ENCODE results near the gene CSF3R.

CSF3R gene

DNA sequence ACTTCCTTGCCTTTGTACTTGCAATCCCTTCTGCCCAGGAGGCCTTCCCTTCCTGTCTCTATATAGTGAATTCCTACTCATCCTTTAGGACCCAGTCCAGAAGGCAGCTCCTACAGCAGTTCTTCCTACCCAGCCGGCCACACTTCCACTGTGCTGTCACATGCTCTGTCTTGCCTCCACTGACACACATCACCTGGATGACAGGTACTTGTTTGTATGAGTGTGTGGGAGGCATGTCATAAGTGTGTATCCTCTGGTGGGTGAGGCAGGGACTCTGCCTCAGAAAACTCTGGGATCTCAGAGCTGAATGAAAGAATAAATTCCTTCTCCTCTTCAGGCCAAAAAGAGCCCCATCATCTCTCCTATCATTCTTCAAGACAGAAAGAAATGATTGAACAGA is 27.3 kb downstream of the CSF3R start:
- Histone ChIP-seq H3K4me3 (ENCODE audit: extremely low read depth, insufficient read depth, low read length, poor library complexity, severe bottlenecking) (no peak overlapping the region), H3K36me3 (ENCODE audit: control insufficient read depth, insufficient read depth, low read length) (peaks cover 61% of the 10 kb centered on the region)

GRCh38 chr1:36453600-36454388 is 28.9 kb downstream of the CSF3R start:
- no peaks in the 10 kb centered on the region for H3K9me3 ChIP-seq (ENCODE audit: control insufficient read depth, low read length)
- H3K27ac ChIP-seq (ENCODE audit: low read depth, low read length, severe bottlenecking): no peak overlapping the region
- H3K4me1 ChIP-seq (ENCODE audit: control insufficient read depth, insufficient read depth, low read length, poor library complexity, severe bottlenecking): peaks cover 7% of the 10 kb centered on the region
- no peak overlapping the region for H3K4me3 ChIP-seq (ENCODE audit: extremely low read depth, insufficient read depth, low read length, poor library complexity, severe bottlenecking)
- WGBS, 2 experiments (ENCODE audit: insufficient coverage in 2 of 2): 92 to 98% methylated on average over 5 of the region's 6 CpGs
- H3K36me3 ChIP-seq (ENCODE audit: control insufficient read depth, insufficient read depth, low read length): peaks cover 47% of the 10 kb centered on the region

More for the DNA sequence above, 27.3 kb downstream of the CSF3R start:
- no peaks in the 10 kb centered on the region for H3K4me1 ChIP-seq (ENCODE audit: control insufficient read depth, insufficient read depth, low read length, poor library complexity, severe bottlenecking)
- no CpG with 5 or more reads among the region's 1 CpG for WGBS, 2 experiments (ENCODE audit: insufficient coverage in 2 of 2)
- H3K27ac ChIP-seq (ENCODE audit: low read depth, low read length, severe bottlenecking): no peak overlapping the region
- no peaks in the 10 kb centered on the region for H3K9me3 ChIP-seq (ENCODE audit: control insufficient read depth, low read length)

DNA sequence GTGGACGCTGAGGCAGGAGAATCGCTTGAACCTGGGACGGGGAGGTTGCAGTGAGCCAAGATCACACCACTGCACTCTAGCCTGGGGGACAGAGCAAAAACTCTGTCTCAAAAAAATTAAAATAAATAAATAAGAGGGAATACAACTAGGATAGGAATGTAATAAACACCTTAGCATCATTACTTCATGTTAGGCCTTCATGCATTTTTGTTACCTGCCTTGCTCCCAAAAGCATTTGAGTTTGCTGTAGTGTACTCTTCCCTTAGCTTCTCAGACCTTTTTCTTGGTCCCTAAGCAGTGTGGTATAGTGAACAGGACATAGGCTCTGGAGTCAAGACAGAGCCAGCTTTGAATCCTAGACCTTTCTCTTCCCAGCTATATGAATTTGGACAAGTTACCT is 29.7 kb downstream of the CSF3R start:
- Histone ChIP-seq H3K9me3 (ENCODE audit: control insufficient read depth, low read length) (no peaks in the 10 kb centered on the region), H3K36me3 (ENCODE audit: control insufficient read depth, insufficient read depth, low read length) (peaks cover 39% of the 10 kb centered on the region), H3K4me3 (ENCODE audit: extremely low read depth, insufficient read depth, low read length, poor library complexity, severe bottlenecking) (no peak overlapping the region), H3K27ac (ENCODE audit: low read depth, low read length, severe bottlenecking) (no peak overlapping the region), H3K4me1 (ENCODE audit: control insufficient read depth, insufficient read depth, low read length, poor library complexity, severe bottlenecking) (peaks cover 12% of the 10 kb centered on the region)
- WGBS, 2 experiments (ENCODE audit: insufficient coverage in 2 of 2): 100% methylated on average over 2 of the region's 3 CpGs; no CpG with 5 or more reads in 1 of the 2 experiments

- peak overlapping the region; percentile 93 for H3K27ac ChIP-seq (ENCODE audit: low read depth, low read length, severe bottlenecking)
- H3K36me3 ChIP-seq (ENCODE audit: control insufficient read depth, insufficient read depth, low read length): peaks cover 20% of the 10 kb centered on the region
- WGBS, 2 experiments (ENCODE audit: insufficient coverage in 2 of 2): 79% methylated on average over 5 to 11 of the region's 18 CpGs
- H3K4me3 ChIP-seq (ENCODE audit: extremely low read depth, insufficient read depth, low read length, poor library complexity, severe bottlenecking): peak overlapping the region; percentile 44
- peaks cover 12% of the 10 kb centered on the region for H3K4me1 ChIP-seq (ENCODE audit: control insufficient read depth, insufficient read depth, low read length, poor library complexity, severe bottlenecking)
- H3K9me3 ChIP-seq (ENCODE audit: control insufficient read depth, low read length): no peaks in the 10 kb centered on the region
Measured at GRCh38 chr1:36450919-36451305, 31.8 kb downstream of the CSF3R start.

GRCh38 chr1:36450270-36450918 is 32.3 kb downstream of the CSF3R start, which contains the start of gene OSCP1:
TSS of gene OSCP1 (minus strand) at chr1:36450451. CDS start at chr1:36450369, 82 bp downstream.
- H3K4me3 ChIP-seq (ENCODE audit: extremely low read depth, insufficient read depth, low read length, poor library complexity, severe bottlenecking): peak within 1 kb of the TSS; percentile 44
- H3K4me1 ChIP-seq (ENCODE audit: control insufficient read depth, insufficient read depth, low read length, poor library complexity, severe bottlenecking): peaks cover 12% of the 10 kb centered on the region
- WGBS, 2 experiments (ENCODE audit: insufficient coverage in 2 of 2): 9 to 14% methylated on average over 44 to 48 of the region's 48 CpGs
- H3K9me3 ChIP-seq (ENCODE audit: control insufficient read depth, low read length): no peaks in the 10 kb centered on the region
- H3K27ac ChIP-seq (ENCODE audit: low read depth, low read length, severe bottlenecking): peak within 1 kb of the TSS; percentile 93
- H3K36me3 ChIP-seq (ENCODE audit: control insufficient read depth, insufficient read depth, low read length): peaks cover 15% of the 10 kb centered on the region

DNA sequence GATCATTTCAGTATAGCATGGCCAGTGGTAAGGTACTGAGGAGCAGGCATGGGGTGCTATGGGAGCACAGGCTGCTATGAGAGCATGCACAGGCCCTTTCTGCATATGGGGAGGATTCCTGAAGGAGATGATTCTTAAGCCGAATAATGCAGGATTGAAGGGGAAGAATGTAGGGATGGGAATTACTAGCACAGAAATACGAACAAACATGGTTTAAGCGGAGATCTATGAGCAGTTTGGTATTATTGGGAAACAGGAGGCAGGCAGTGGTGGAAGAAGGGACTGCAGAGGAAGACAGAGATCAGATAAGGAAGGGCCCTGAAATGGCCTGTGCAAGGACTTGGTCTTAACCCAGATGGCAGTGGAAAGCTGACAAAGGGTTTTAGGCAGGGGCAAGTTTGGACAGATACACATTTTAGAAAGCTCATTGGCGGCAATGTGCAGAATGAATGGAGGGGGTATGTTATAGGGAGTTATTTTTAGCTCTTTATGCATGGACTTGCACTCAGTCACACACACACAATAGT is 34.1 kb downstream of the CSF3R start:
- H3K4me1 ChIP-seq (ENCODE audit: control insufficient read depth, insufficient read depth, low read length, poor library complexity, severe bottlenecking): peaks cover 12% of the 10 kb centered on the region
- no peaks in the 10 kb centered on the region for H3K9me3 ChIP-seq (ENCODE audit: control insufficient read depth, low read length)
- 93 to 94% methylated on average over 3 of the region's 4 CpGs for WGBS, 2 experiments (ENCODE audit: insufficient coverage in 2 of 2)
- H3K4me3 ChIP-seq (ENCODE audit: extremely low read depth, insufficient read depth, low read length, poor library complexity, severe bottlenecking): no peak overlapping the region
- H3K27ac ChIP-seq (ENCODE audit: low read depth, low read length, severe bottlenecking): no peak overlapping the region
- H3K36me3 ChIP-seq (ENCODE audit: control insufficient read depth, insufficient read depth, low read length): no peaks in the 10 kb centered on the region

DNA sequence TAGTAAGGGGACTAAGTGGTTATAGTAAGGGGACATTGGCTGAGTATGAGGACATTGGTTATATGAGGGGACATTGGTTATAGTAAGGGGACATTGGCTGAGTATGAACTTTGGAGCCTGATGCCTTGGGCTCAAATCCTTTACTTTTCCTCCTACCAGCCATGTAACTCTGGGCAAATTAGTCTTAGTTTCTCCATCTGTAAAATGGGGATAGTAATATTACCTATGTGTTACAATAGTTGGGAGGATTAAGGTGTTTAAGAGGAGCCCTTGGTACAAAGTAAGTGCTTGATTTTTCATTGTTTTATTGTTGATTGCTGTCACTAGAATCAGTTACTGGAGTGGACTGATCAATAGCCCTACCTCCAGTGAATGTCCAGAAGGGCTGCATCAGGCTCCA is 35.3 kb downstream of the CSF3R start:
- H3K36me3 ChIP-seq (ENCODE audit: control insufficient read depth, insufficient read depth, low read length): no peaks in the 10 kb centered on the region

DNA sequence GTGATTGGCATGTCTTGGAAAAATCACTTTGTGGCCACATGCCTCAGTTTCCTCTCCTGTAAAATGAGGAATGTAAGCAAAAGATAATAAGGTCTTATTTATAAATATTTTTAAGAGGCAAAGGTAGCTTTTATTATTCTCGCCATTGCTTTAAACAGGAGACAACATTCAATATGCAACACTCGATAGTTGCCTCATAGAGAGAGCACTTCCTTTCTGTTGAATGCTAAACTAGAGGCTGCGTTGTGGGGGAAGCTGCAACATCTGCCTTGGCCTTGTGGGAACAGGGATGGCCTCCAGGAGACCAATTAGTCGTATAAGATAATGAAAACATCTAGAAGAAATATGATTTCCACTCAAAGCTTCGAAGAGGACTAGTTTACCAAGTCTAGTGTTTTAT is 36.0 kb downstream of the CSF3R start:
- Histone ChIP-seq H3K9me3 (ENCODE audit: control insufficient read depth, low read length) (no peaks in the 10 kb centered on the region), H3K4me1 (ENCODE audit: control insufficient read depth, insufficient read depth, low read length, poor library complexity, severe bottlenecking) (peaks cover 12% of the 10 kb centered on the region), H3K36me3 (ENCODE audit: control insufficient read depth, insufficient read depth, low read length) (no peaks in the 10 kb centered on the region), H3K27ac (ENCODE audit: low read depth, low read length, severe bottlenecking) (no peak overlapping the region), H3K4me3 (ENCODE audit: extremely low read depth, insufficient read depth, low read length, poor library complexity, severe bottlenecking) (no peak overlapping the region)
- WGBS, 2 experiments (ENCODE audit: insufficient coverage in 2 of 2): 80 to 89% methylated on average over 1 to 2 of the region's 5 CpGs

More for the DNA sequence above, 35.3 kb downstream of the CSF3R start:
- Histone ChIP-seq H3K4me1 (ENCODE audit: control insufficient read depth, insufficient read depth, low read length, poor library complexity, severe bottlenecking) (peaks cover 12% of the 10 kb centered on the region), H3K4me3 (ENCODE audit: extremely low read depth, insufficient read depth, low read length, poor library complexity, severe bottlenecking) (no peak overlapping the region), H3K9me3 (ENCODE audit: control insufficient read depth, low read length) (no peaks in the 10 kb centered on the region), H3K27ac (ENCODE audit: low read depth, low read length, severe bottlenecking) (no peak overlapping the region)

DNA sequence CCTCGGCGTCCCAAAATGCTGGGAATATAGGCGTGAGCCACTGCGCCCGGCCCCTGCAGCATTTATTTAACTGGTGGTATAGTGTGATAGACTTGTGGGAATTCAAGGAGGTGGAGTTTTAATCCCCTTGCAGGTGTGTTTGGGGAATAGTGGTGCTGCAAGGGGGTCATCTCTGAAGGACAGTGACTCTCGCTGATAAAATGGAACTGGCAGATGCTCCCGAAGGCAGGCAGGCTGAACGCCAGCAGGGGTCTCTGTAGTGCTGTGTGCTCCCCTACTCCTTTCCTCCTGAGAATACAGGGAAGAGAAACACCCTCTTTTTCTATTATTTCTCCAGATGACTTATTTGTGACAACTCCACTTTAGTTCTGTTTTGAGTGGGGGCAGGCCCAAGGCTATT is 36.4 kb downstream of the CSF3R start:
- 85 to 94% methylated on average over 5 of the region's 8 CpGs for WGBS, 2 experiments (ENCODE audit: insufficient coverage in 2 of 2)
- H3K4me3 ChIP-seq (ENCODE audit: extremely low read depth, insufficient read depth, low read length, poor library complexity, severe bottlenecking): no peak overlapping the region
- H3K27ac ChIP-seq (ENCODE audit: low read depth, low read length, severe bottlenecking): no peak overlapping the region
- H3K9me3 ChIP-seq (ENCODE audit: control insufficient read depth, low read length): no peaks in the 10 kb centered on the region
- peaks cover 12% of the 10 kb centered on the region for H3K4me1 ChIP-seq (ENCODE audit: control insufficient read depth, insufficient read depth, low read length, poor library complexity, severe bottlenecking)
- H3K36me3 ChIP-seq (ENCODE audit: control insufficient read depth, insufficient read depth, low read length): no peaks in the 10 kb centered on the region

DNA sequence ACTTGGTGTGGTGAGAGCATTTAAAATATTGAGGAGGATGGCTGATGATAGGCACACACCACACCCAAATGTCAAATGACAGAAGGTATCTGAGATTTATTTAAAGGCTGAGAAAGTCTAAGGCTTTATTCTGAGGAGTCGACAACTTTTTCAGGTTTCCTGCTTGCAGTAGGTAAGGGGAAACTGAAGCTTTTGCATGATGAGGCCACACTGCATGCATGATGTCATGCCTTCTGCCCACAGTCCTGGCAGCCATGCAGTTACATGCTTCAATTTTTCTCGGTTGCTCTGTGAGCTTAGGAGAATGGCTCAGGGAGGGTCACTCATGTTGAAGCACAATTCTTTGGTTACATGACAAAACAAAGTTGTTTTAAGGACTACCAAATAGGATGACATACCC is 39.4 kb downstream of the CSF3R start:
- Histone ChIP-seq H3K4me3 (ENCODE audit: extremely low read depth, insufficient read depth, low read length, poor library complexity, severe bottlenecking) (no peak overlapping the region), H3K4me1 (ENCODE audit: control insufficient read depth, insufficient read depth, low read length, poor library complexity, severe bottlenecking) (peaks cover under 1% of the 10 kb centered on the region), H3K9me3 (ENCODE audit: control insufficient read depth, low read length) (no peaks in the 10 kb centered on the region), H3K36me3 (ENCODE audit: control insufficient read depth, insufficient read depth, low read length) (no peaks in the 10 kb centered on the region), H3K27ac (ENCODE audit: low read depth, low read length, severe bottlenecking) (no peak overlapping the region)
- WGBS, 2 experiments (ENCODE audit: insufficient coverage in 2 of 2): 90 to 100% methylated on average over 2 of the region's 2 CpGs

DNA sequence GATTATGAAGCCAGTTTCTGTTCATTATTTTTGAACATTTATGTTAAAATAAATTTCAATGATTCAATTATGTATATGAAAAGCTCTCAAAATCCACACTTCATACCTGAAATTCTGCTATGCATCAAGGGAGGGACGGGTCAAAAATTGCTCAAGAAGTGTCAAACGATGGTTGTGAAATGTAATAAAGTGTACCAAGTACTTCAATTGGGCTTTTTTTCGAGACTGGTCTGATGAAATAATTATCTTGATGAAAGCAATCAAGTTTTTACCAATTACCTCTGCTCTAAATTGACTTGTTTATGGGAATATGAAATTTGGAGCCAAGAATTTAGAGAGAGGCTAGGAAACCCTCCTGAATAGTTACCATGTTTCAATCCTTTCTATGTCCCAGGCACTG is 40.4 kb downstream of the CSF3R start:
- WGBS, 2 experiments (ENCODE audit: insufficient coverage in 2 of 2): 100% methylated on average over 1 of the region's 3 CpGs; no CpG with 5 or more reads in 1 of the 2 experiments

More for the DNA sequence above, 40.4 kb downstream of the CSF3R start:
- no peak overlapping the region for H3K4me3 ChIP-seq (ENCODE audit: extremely low read depth, insufficient read depth, low read length, poor library complexity, severe bottlenecking)
- no peak overlapping the region for H3K27ac ChIP-seq (ENCODE audit: low read depth, low read length, severe bottlenecking)
- H3K9me3 ChIP-seq (ENCODE audit: control insufficient read depth, low read length): no peaks in the 10 kb centered on the region
- no peaks in the 10 kb centered on the region for H3K4me1 ChIP-seq (ENCODE audit: control insufficient read depth, insufficient read depth, low read length, poor library complexity, severe bottlenecking)
- H3K36me3 ChIP-seq (ENCODE audit: control insufficient read depth, insufficient read depth, low read length): no peaks in the 10 kb centered on the region

Measured in mesodermal cell (in vitro differentiated cells).